Type B pancreatic cell (in vitro differentiated cells): ENCODE results near the gene PTPRF. TPM values are rescaled to one million over a fixed set of nuclear protein-coding genes. Genes with fewer than 3 reads are reported as not detected.

Source experiments
- DNase-seq: peaks from one replicate; pipeline ENCODE4 v3.0.0; 2021; ENCODE audit warnings: mixed read lengths; ENCODE audit not compliant: unreplicated experiment; ENCODE audit errors: extremely low spot score
- H3K27ac Mint-ChIP-seq: 2 replicates; pipeline ENCODE4 v1.8.0; 2021; ENCODE audit warnings: mild to moderate bottlenecking, mixed read lengths
- H3K27me3 Mint-ChIP-seq: 2 replicates; pipeline ENCODE4 v1.8.0; 2021; ENCODE audit warnings: mixed read lengths
- H3K36me3 Mint-ChIP-seq: 2 replicates; pipeline ENCODE4 v1.8.0; 2021; ENCODE audit warnings: mixed read lengths
- H3K4me1 Mint-ChIP-seq: one replicate; pipeline ENCODE4 v1.8.0; 2021; ENCODE audit warnings: mixed read lengths; ENCODE audit not compliant: unreplicated experiment
- H3K4me3 Mint-ChIP-seq: 2 replicates; pipeline ENCODE4 v1.8.0; 2021; ENCODE audit warnings: mild to moderate bottlenecking, mixed read lengths
- H3K9me3 Mint-ChIP-seq: 2 replicates; pipeline ENCODE4 v1.8.0; 2021; ENCODE audit warnings: mixed read lengths
- total RNA-seq: library from RNA; stranded (reverse); gene quantifications from 2 replicates; pipeline ENCODE4 v1.2.1, GENCODE V29; 2021; ENCODE audit warnings: low replicate concordance
- TF ChIP-seq, protein P1 (sequence below): fragments of 200-600 bp; sonication (generic); conservative IDR thresholded peaks from 2 replicates; pipeline ENCODE4 v1.5.0; 2021; ENCODE audit warnings: antibody characterized with exemption, mild to moderate bottlenecking

Gene PTPRF
- total RNA-seq, 1 donor from 2014 or later, result 260 TPM

GRCh38 chr1:43534256-43534655 lies 3.6 kb downstream of the PTPRF start:
- H3K27ac Mint-ChIP-seq, result peak overlapping the region; percentile 97
- TF ChIP-seq, protein P1, sequence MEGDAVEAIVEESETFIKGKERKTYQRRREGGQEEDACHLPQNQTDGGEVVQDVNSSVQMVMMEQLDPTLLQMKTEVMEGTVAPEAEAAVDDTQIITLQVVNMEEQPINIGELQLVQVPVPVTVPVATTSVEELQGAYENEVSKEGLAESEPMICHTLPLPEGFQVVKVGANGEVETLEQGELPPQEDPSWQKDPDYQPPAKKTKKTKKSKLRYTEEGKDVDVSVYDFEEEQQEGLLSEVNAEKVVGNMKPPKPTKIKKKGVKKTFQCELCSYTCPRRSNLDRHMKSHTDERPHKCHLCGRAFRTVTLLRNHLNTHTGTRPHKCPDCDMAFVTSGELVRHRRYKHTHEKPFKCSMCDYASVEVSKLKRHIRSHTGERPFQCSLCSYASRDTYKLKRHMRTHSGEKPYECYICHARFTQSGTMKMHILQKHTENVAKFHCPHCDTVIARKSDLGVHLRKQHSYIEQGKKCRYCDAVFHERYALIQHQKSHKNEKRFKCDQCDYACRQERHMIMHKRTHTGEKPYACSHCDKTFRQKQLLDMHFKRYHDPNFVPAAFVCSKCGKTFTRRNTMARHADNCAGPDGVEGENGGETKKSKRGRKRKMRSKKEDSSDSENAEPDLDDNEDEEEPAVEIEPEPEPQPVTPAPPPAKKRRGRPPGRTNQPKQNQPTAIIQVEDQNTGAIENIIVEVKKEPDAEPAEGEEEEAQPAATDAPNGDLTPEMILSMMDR, result no peak
- peak overlapping the region; percentile 100 for H3K4me3 Mint-ChIP-seq
- no peaks in the 10 kb centered on the region for H3K9me3 Mint-ChIP-seq
- H3K36me3 Mint-ChIP-seq, result peaks cover 33% of the 10 kb centered on the region
- DNase-seq, result no peak
- peaks cover 6% of the 10 kb centered on the region for H3K27me3 Mint-ChIP-seq
- peaks cover 64% of the 10 kb centered on the region for H3K4me1 Mint-ChIP-seq

GRCh38 chr1:43536196-43536863 lies 5.6 kb downstream of the PTPRF start:
- H3K4me1 Mint-ChIP-seq, result peaks cover 72% of the 10 kb centered on the region

GRCh38 chr1:43536864-43537358 lies 6.2 kb downstream of the PTPRF start:
- DNase-seq, result no peak
- H3K4me3 Mint-ChIP-seq, result peak overlapping the region; percentile 85
- H3K4me1 Mint-ChIP-seq, result peaks cover 73% of the 10 kb centered on the region
- no peaks in the 10 kb centered on the region for H3K9me3 Mint-ChIP-seq
- peaks cover 3% of the 10 kb centered on the region for H3K27me3 Mint-ChIP-seq
- TF ChIP-seq, protein P1, result no peak
- H3K27ac Mint-ChIP-seq, result peak overlapping the region; percentile 94
- H3K36me3 Mint-ChIP-seq, result peaks cover 36% of the 10 kb centered on the region

More at GRCh38 chr1:43536196-43536863, 5.6 kb downstream of the PTPRF start:
- Mint-ChIP-seq H3K4me3 (peak overlapping the region; percentile 85), H3K27me3 (peaks cover 6% of the 10 kb centered on the region), H3K27ac (peak overlapping the region; percentile 94), H3K9me3 (no peaks in the 10 kb centered on the region), H3K36me3 (peaks cover 36% of the 10 kb centered on the region)
- TF ChIP-seq, protein P1, result no peak
- DNase-seq, result no peak

DNA sequence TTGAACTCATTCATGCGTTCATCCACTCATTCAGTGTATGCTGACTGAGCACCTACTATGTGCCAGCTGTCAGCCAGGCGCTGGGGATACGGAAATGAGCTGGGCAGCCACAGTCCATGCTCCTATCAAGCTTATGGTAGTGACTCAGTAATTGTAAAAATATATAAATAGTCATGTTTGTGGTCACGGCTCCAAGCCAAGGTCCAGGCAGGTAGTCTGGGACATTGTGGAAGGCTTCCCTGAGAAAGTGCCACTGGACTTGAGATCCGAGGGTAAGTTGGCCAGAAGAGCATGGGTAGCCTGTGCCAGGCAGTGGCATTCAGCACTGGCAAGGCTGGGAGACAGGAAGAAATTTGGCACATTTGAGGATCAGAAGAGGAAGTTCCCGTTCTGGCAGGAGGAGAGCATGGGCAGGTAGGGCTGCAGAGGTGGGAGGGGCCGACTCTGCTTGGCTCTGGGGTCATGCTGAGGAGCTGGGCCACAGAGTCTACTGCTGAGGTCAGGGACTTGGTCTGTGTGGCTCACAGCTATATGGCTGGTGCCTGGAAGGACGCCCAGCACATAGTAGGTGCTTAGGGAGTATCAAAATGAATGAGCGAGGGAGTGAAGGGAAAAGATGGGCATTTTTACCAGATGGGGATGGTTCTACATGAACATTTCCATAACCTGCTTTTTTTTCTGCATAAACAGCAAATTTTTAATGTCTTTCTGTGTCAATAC lies 6.9 kb downstream of the PTPRF start:
- TF ChIP-seq, protein P1, result no peak
- no peak for DNase-seq
- Mint-ChIP-seq H3K36me3 (peaks cover 36% of the 10 kb centered on the region), H3K4me3 (no peak overlapping the region), H3K27me3 (peaks cover 3% of the 10 kb centered on the region), H3K27ac (peak overlapping the region; percentile 94), H3K9me3 (no peaks in the 10 kb centered on the region), H3K4me1 (peaks cover 69% of the 10 kb centered on the region)

- H3K27me3 Mint-ChIP-seq, result peaks cover 3% of the 10 kb centered on the region
- H3K9me3 Mint-ChIP-seq, result no peaks in the 10 kb centered on the region
- peak overlapping the region; percentile 94 for H3K27ac Mint-ChIP-seq
- H3K4me1 Mint-ChIP-seq, result peaks cover 68% of the 10 kb centered on the region
- peaks cover 36% of the 10 kb centered on the region for H3K36me3 Mint-ChIP-seq
- TF ChIP-seq, protein P1, result no peak
- H3K4me3 Mint-ChIP-seq, result no peak overlapping the region
- no peak for DNase-seq
Observed at GRCh38 chr1:43538143-43538487, 7.4 kb downstream of the PTPRF start.
